ES-I3 (cell line): Measurements from ENCODE around the gene JAK3.

Experiments
- H3K36me3 ChIP-seq: 2 replicates; pipeline ENCODE4 v1.6.1; 2013; ENCODE audit warnings: mild to moderate bottlenecking, low read length, control low read depth, moderate library complexity; ENCODE audit not compliant: insufficient read depth
- H3K4me1 ChIP-seq: 2 replicates; pipeline ENCODE4 v1.6.1; 2013; ENCODE audit warnings: mild to moderate bottlenecking, control low read depth, low read length; ENCODE audit not compliant: insufficient read depth
- H3K9ac ChIP-seq: 2 replicates; pipeline ENCODE4 v1.6.1; 2013; ENCODE audit warnings: low read depth, mild to moderate bottlenecking, low read length, moderate library complexity
- H3K9me3 ChIP-seq: 2 replicates; pipeline ENCODE4 v1.6.1; 2013; ENCODE audit warnings: mild to moderate bottlenecking, low read length, moderate library complexity; ENCODE audit not compliant: control insufficient read depth, insufficient read depth

The JAK3 gene

DNA sequence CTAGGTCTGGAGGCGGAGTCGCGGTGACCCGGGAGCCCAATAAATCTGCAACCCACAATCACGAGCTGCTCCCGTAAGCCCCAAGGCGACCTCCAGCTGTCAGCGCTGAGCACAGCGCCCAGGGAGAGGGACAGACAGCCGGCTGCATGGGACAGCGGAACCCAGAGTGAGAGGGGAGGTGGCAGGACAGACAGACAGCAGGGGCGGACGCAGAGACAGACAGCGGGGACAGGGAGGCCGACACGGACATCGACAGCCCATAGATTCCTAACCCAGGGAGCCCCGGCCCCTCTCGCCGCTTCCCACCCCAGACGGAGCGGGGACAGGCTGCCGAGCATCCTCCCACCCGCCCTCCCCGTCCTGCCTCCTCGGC lies 24.1 kb upstream of the JAK3 start, which contains the start of gene SLC5A5:
Gene SLC5A5 (plus strand): TSS at position 68 of the 373 bp plus-strand sequence. CDS start 375 bp downstream, outside the sequence.
- Histone ChIP-seq H3K36me3 (no peaks in the 10 kb centered on the region), H3K4me1 (no peaks in the 10 kb centered on the region), H3K9ac (peak within 1 kb of the TSS; percentile 37; the same call in 1 of the 2 replicates), H3K9me3 (no peaks in the 10 kb centered on the region)

- Histone ChIP-seq H3K4me1 (no peaks in the 10 kb centered on the region), H3K9ac (peak overlapping the region; percentile 37; the same call in 1 of the 2 replicates), H3K36me3 (no peaks in the 10 kb centered on the region), H3K9me3 (no peaks in the 10 kb centered on the region)
Measured at GRCh38 chr19:17871032-17871877, 23.5 kb upstream of the JAK3 start.

- H3K4me1 ChIP-seq: no peaks in the 10 kb centered on the region
- no peaks in the 10 kb centered on the region for H3K9me3 ChIP-seq
- H3K9ac ChIP-seq: no peak overlapping the region
- no peaks in the 10 kb centered on the region for H3K36me3 ChIP-seq
Measured at GRCh38 chr19:17869114-17869608, 21.4 kb upstream of the JAK3 start.

GRCh38 chr19:17868669-17869068 lies 20.9 kb upstream of the JAK3 start:
- H3K36me3 ChIP-seq: peaks cover 3% of the 10 kb centered on the region; the same call in 1 of the 2 replicates
- H3K4me1 ChIP-seq: no peaks in the 10 kb centered on the region
- no peak overlapping the region for H3K9ac ChIP-seq
- no peaks in the 10 kb centered on the region for H3K9me3 ChIP-seq

GRCh38 chr19:17866964-17867486 lies 19.2 kb upstream of the JAK3 start:
- H3K36me3 ChIP-seq: peaks cover 14% of the 10 kb centered on the region; the same call in 1 of the 2 replicates
- no peak overlapping the region for H3K9ac ChIP-seq
- H3K4me1 ChIP-seq: no peaks in the 10 kb centered on the region
- H3K9me3 ChIP-seq: no peaks in the 10 kb centered on the region

DNA sequence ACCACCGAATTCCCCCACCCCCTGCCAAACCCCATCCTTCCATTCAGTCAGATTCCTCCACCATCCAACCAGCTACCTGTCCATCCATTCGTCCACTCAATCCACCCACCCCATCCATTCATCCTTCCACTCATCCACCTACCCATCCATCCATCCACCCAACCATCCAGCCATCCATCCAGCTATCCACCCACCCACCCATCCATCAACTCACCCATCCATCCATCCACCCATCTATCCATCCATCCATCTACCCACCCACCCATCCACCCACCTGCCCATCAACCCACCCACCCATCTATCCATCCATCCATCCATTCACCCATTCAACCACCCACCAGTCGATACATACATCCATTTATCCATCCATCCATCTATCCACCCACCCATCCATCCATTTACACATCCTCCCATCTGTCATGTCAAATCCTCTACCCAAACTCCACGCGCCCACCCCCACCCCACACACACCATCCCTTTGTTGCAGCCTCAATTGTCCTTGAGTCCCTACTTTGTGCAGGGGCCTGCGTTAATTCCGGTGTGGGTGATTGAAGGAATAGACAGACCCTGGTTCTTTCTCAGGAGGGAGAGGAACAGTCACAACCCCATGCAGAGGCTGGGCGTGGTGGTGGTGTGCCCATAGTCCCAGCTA lies 18.7 kb upstream of the JAK3 start:
- peaks cover 20% of the 10 kb centered on the region for H3K36me3 ChIP-seq
- no peak overlapping the region for H3K9ac ChIP-seq
- no peaks in the 10 kb centered on the region for H3K9me3 ChIP-seq
- H3K4me1 ChIP-seq: 0 out of 2 replicates have a peak, but pooled peaks cover 4% of the 10 kb centered on the region

- H3K9me3 ChIP-seq: no peaks in the 10 kb centered on the region
- H3K9ac ChIP-seq: no peak overlapping the region
- peaks cover 27% of the 10 kb centered on the region for H3K36me3 ChIP-seq
- 0 out of 2 replicates have a peak, but pooled peaks cover 4% of the 10 kb centered on the region for H3K4me1 ChIP-seq
Measured at GRCh38 chr19:17865364-17866311, 17.9 kb upstream of the JAK3 start.

DNA sequence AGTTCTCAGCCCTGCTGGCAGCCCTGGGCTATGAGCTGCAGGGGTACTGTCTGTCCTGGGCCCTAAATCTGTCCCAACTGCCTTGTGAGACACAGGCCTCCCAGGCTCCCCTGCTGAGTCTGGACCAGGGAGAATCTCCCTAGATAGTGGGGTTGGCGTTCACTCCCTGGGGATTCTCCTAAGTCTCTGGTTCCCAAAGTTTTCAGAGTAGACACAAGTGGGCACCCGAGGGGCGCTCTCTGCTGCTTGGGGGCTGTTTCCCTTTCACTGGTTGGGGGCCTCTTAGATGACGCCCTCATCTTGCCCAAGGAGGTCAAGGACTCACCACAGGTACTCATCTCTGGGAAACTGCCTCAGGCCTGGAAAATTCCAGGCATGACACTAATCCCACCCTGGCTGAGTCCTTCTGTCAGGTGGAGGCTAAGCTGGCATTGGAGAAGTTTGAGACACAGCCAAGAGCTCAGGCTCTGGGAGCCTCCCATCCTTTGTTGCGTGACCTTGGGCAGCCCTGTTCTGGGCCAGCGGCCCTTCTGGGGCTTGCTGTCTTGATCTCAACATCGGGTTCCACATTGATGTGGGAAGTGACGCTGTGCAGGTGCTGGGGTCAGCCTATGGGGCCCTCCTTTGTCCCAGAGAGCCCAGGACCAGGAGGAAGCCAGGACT lies 15.9 kb upstream of the JAK3 start:
- H3K9ac ChIP-seq: no peak overlapping the region
- 0 out of 2 replicates have a peak, but pooled peaks cover 4% of the 10 kb centered on the region for H3K4me1 ChIP-seq
- H3K9me3 ChIP-seq: no peaks in the 10 kb centered on the region
- peaks cover 33% of the 10 kb centered on the region for H3K36me3 ChIP-seq

DNA sequence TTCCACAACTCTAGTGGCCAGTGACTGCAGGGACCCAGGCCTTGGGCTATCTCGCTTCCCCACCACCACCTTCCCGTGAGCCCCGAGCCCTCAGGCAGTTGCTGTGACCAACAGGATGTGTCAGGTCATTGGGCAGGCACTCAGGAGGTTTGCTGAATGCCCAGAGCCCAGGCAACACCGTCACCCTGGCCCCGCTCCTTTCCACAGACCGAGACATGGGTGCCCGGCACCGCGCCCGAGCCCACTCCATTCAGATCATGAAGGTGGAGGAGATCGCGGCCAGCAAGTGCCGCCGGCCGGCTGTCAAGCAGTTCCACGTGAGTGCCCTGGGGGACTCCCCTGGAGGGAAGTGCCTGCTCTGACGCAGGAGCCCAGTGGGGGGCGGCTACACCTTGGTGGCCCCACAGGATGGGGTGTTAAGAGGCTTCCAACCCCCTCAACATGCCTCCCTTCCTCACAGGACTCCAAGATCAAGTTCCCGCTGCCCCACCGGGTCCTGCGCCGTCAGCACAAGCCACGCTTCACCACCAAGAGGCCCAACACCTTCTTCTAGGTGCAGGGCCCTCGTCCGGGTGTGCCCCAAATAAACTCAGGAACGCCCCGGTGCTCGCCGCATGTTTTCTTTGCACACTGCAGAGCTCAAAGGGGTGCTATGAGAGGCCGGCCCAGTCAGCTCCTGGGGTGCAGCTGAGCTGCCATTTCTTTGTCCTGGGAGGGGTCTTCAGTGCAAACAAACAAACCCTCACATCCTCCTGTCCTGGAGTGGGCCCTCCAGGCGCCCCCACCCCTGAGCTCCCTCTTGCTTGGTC lies 15.1 kb upstream of the JAK3 start:
- no peaks in the 10 kb centered on the region for H3K9me3 ChIP-seq
- H3K4me1 ChIP-seq: 0 out of 2 replicates have a peak, but pooled peaks cover 4% of the 10 kb centered on the region
- peaks cover 33% of the 10 kb centered on the region for H3K36me3 ChIP-seq
- H3K9ac ChIP-seq: no peak overlapping the region

DNA sequence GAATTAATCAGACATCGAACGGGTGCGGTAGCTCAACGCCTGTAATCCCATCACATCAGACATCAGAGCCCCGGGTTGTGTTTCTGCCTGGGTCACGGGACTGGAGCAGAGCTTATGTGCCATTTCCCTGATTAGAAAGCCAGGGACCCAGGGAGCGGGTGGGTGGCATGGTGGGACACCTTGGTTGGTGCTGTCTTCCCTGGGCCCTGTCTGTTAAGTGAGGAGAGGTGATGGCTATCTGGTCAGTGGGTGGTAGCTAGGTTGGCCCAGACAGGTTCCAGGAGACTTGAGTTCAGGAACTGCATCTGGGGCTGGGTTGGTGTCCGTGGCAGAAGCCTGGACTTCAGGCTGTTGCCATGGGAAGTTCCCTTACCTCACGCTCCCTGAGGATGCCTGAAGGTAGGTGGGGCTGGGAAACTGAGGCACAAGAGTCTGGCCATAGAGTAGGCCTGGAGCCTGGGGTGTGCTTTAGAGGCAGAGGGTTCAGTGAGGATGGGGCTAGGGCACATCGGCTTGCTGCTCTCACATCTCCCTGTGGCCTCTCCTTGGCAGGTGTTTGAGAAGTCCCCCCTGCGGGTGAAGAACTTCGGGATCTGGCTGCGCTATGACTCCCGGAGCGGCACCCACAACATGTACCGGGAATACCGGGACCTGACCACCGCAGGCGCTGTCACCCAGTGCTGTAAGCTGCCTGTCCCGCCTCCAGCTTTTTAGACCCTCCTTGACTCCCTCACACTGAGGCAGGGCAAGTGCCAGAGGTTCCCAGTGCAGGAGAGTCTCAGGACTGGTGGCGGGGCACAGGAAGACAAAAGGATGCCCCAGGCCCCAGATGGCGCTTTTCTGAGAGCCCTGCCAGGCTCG lies 14.0 kb upstream of the JAK3 start:
- no peak overlapping the region for H3K9ac ChIP-seq
- H3K9me3 ChIP-seq: no peaks in the 10 kb centered on the region
- 0 out of 2 replicates have a peak, but pooled peaks cover 4% of the 10 kb centered on the region for H3K4me1 ChIP-seq
- peaks cover 33% of the 10 kb centered on the region for H3K36me3 ChIP-seq

- Histone ChIP-seq H3K36me3 (peaks cover 33% of the 10 kb centered on the region), H3K9ac (peak overlapping the region; percentile 93), H3K4me1 (0 out of 2 replicates have a peak, but pooled peaks cover 4% of the 10 kb centered on the region), H3K9me3 (no peaks in the 10 kb centered on the region)
Measured at GRCh38 chr19:17860993-17861360, 13.2 kb upstream of the JAK3 start.
